Measurements from ENCODE around the gene KANSL1.

The KANSL1 gene

GRCh38 chr17:46060461-46060860 lies 132.8 kb downstream of the KANSL1 start:
- no peak for DNase-seq

- DNase-seq: no peak
Measured at GRCh38 chr17:46059486-46059885, 133.7 kb downstream of the KANSL1 start.

GRCh38 chr17:46057366-46057765 lies 135.9 kb downstream of the KANSL1 start:
- DNase-seq: no peak

- no peak for DNase-seq
Measured at GRCh38 chr17:46056800-46057304, 136.4 kb downstream of the KANSL1 start.

GRCh38 chr17:46053911-46054534 lies 139.2 kb downstream of the KANSL1 start:
- DNase-seq: no peak

GRCh38 chr17:46049656-46050055 lies 143.6 kb downstream of the KANSL1 start:
- no peak for DNase-seq

GRCh38 chr17:46047856-46048255 lies 145.4 kb downstream of the KANSL1 start:
- no peak for DNase-seq

DNA sequence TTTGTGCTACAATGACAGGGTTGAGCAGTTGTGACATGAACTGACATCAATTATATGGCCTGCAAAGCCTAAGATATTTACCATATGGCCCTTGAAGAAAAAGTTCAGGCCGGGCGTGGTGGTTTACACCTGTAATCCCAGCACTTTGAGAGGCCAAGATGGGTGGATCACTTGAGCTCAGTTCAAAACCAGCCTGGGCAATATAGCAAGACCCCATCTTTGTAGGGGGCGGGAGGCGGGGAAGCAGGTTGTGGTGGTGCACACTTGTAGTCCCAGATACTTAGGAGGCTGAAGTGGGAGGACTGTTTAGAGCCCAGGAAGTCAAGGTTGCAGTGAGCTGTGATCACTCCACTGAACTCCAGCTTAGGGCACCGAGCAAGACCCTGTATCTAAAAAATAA lies 145.8 kb downstream of the KANSL1 start:
- DNase-seq: no peak

GRCh38 chr17:46046957-46047356 lies 146.3 kb downstream of the KANSL1 start:
- DNase-seq: no peak

- no peak for DNase-seq
Measured at GRCh38 chr17:46045639-46046038, 147.6 kb downstream of the KANSL1 start.

GRCh38 chr17:46044989-46045388 lies 148.2 kb downstream of the KANSL1 start:
- DNase-seq: no peak

DNA sequence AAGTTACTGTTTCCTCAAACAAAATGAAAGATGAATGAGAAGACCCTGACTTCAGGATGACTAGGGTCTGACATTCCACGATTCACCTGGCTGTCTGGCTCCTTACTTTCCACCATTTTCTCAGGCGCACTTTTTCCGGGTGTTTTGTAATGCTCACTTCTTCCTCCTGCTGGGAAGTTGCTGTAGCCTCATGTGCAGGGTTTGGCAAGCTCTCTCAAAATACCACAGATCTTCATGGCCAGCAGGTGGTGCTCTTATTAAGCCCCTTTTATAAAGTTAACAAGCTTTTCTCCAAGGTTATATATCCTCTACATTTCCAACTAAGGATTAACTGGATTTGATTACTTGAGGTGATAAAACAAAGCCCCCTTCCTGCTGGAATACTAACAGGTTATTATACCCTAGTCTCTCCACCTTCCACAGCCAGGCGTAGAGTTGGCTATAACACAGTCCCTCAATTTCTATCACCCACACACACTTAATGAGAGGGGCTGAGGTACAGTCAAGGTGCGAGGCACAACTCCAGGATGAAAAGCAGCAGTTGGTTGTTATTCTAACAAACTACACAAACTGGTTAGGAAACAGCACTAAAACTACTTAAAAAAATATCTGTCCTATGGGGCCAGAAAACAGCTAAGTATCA lies 148.8 kb downstream of the KANSL1 start:
- peak; percentile 34 for DNase-seq

DNA sequence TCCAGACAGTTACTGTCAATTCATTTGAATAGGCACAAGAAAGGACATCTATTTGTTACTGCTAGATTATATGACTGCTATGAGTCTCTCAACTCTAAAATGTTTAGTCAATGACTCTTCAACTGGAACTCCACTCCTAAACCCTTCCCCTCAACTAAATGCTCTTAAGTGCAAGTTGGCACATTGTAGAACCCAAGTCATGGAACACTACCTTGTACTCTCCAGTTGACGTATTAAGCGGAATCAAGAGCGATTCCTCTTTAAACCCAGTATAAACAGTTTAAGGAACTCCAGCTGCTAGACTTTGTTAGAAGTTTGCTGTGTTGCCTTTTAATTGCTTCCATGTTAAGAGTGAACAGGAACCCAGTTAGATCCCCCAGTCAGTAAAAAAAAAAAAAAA lies 149.6 kb downstream of the KANSL1 start:
- DNase-seq: no peak

DNA sequence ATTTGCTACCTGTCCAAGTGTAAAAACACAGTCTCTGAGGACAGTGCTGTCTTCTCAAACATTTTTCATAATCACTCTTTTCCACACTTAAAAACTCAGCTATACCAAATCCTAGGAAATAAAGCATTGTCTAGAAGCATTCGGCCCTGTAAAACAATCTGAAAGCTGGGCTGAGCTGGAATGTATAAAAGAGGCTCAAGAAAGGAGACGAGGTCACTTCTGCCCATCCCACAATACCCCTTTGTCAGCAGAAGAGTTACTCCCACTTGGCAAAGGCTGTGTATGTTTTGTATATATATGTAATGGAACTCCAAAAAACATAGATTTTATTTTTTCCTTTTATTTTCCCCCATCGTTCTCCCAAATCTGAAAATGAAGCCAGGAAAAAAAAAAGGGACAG lies 150.3 kb downstream of the KANSL1 start:
- no peak for DNase-seq

- no peak for DNase-seq
Measured at GRCh38 chr17:46042246-46042645, 151.0 kb downstream of the KANSL1 start.

DNA sequence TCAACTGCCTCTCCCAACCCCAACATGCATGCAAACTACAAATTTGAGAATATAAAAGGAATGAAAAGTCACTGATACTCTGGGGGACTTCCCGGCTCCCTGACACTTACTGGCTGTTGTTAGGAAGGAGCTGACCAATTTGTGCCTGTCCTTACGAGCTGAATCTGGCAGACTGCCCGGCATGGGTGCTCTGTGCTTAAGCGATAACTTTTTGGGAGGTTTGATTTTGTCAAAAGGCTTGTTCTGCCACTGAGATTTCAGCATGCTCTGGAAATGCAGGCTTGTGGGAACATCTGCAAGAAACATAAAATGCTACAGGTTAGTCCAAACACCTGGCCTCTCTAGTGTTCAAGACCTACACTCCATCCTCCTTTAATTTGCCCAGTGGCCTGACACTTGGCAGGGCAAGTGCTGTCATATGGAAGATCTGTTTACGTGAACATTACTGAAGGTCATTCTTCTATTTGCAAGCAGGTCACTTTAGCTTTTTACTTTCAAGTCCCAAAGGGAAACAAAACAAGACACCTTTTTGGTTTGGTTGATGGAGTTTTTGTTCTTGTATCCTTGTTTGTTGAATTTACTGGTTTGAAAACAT lies 153.5 kb downstream of the KANSL1 start:
- DNase-seq: no peak

GRCh38 chr17:46038937-46039336 lies 154.3 kb downstream of the KANSL1 start:
- DNase-seq: no peak

- DNase-seq: no peak
Measured at GRCh38 chr17:46038414-46038813, 154.8 kb downstream of the KANSL1 start.

DNA sequence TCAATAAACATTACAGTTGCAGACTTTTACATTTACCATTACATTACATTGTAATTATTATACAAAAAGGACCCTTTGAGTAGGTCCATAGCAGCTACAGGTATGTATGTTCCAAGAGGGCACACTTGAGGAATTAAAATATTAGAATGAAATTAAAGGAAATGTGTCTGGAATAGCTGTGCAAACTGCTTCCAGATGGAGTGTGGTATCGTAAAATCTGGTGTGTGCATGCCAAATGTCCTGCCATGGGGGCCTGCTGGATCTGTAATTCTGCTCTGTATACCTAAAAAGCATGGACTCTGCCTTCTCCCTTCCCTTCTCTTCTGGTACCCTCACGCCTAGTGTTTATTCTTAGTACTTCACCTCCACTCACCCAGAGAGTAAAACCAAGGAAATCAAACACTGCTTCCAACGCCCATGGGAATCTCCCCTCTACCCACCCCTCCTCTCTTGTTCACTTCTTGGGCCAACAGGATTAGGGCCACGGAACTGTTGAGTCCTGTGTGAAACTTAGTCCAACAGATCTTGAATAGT lies 155.4 kb downstream of the KANSL1 start:
- no peak for DNase-seq

DNA sequence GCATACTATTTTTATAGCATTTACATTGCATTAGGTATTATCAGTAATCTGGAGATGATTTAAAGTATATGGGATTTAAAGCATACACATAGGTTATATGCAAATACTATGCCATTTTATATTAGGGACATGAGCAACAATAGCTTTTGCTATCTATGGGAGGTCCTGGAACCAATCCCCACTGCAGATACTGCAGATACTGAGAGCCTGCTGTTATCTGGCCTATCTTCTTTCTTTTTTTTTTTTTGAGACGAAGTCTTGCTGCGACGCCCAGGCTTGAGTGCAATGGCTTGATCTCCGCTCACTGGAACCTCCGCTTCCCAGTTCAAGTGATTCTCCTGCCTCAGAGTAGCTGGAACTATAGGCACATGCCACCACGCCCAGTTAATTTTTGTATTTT lies 156.7 kb downstream of the KANSL1 start:
- no peak for DNase-seq

GRCh38 chr17:46035112-46035818 lies 158.0 kb downstream of the KANSL1 start:
- no peak for DNase-seq

DNA sequence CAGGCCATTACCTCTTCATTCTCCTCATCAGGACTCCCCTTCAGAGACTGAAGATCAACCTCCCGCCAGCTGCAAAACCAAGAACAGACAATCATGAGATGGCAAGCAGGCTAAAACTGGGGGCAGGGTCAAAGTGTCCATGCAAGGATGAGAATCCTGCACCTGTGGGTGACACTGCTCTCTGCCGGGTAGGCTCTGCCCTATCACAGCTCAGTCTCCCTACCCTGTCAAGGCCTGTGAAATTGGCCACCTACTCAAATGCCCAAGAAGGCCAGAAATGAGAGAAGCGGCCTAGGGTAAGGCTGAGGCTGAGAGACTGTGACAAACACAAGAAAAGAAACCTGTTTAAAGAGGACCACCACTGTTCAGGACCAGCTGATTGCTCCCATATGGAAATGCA lies 159.8 kb downstream of the KANSL1 start:
- no peak for DNase-seq

- DNase-seq: no peak
Measured at GRCh38 chr17:46032909-46033308, 160.3 kb downstream of the KANSL1 start.

Measured in stimulated activated CD4-positive, alpha-beta T cell treated with anti-CD3 and anti-CD28 coated beads, Interleukin-4, amount 100 ng/mL, for 1 hour (primary cell).